Measurements from ENCODE around the gene ACSF3. TPM values are rescaled to one million over a fixed set of nuclear protein-coding genes. Genes with fewer than 3 reads are reported as not detected.

ACSF3 gene
- total RNA-seq, 4 donors from 2014 or later, result 26.1 to 55.1 (median 32.5) TPM

GRCh38 chr16:89047331-89048089, 46.1 kb upstream of the ACSF3 start:
- H3K4me3 ChIP-seq, result no peak overlapping the region
- no peaks in the 10 kb centered on the region for H3K9me3 ChIP-seq
- WGBS, result 65% methylated on average over 20 of the region's 27 CpGs
- H3K36me3 ChIP-seq, result no peaks in the 10 kb centered on the region
- no peak overlapping the region for H3K27ac ChIP-seq
- H3K27me3 ChIP-seq, result peaks cover 97% of the 10 kb centered on the region
- TF ChIP-seq CTCF (IDR thresholded peaks at IDR 0.05), result no peak
- TF ChIP-seq POLR2AphosphoS5 (IDR thresholded peaks at IDR 0.05), result no peak
- TF ChIP-seq POLR2A (IDR thresholded peaks at IDR 0.05), result no peak
- TF ChIP-seq EP300 (IDR thresholded peaks at IDR 0.05), result no peak
- peaks cover 18% of the 10 kb centered on the region for H3K4me1 ChIP-seq
- no peak for DNase-seq (ENCODE audit: low spot score in 2 of 2)

- Histone ChIP-seq H3K4me3 (no peak overlapping the region), H3K9me3 (no peaks in the 10 kb centered on the region), H3K27ac (no peak overlapping the region), H3K36me3 (no peaks in the 10 kb centered on the region), H3K27me3 (peaks cover 94% of the 10 kb centered on the region), H3K4me1 (peaks cover 24% of the 10 kb centered on the region)
- TF ChIP-seq EP300 (IDR thresholded peaks at IDR 0.05) (no peak), POLR2A (IDR thresholded peaks at IDR 0.05) (no peak)
- WGBS, result 23% methylated on average over 14 of the region's 38 CpGs
- DNase-seq (ENCODE audit: low spot score in 2 of 2), result no peak
These were observed 45.4 kb upstream of the ACSF3 start for GRCh38 chr16:89048090-89048725.

GRCh38 chr16:89048871-89049422, 44.7 kb upstream of the ACSF3 start:
- 76% methylated on average over 13 of the region's 24 CpGs for WGBS

GRCh38 chr16:89049484-89050118, 44.1 kb upstream of the ACSF3 start:
- Histone ChIP-seq H3K27me3 (peaks cover 92% of the 10 kb centered on the region), H3K4me1 (peaks cover 27% of the 10 kb centered on the region), H3K4me3 (no peak overlapping the region), H3K9me3 (no peaks in the 10 kb centered on the region), H3K27ac (no peak overlapping the region), H3K36me3 (no peaks in the 10 kb centered on the region)
- WGBS, result 39% methylated on average over 5 of the region's 22 CpGs
- no peak for TF ChIP-seq EP300 (IDR thresholded peaks at IDR 0.05)
- no peak for TF ChIP-seq POLR2AphosphoS5 (IDR thresholded peaks at IDR 0.05)
- no peak for TF ChIP-seq POLR2A (IDR thresholded peaks at IDR 0.05)
- no peak for TF ChIP-seq CTCF (IDR thresholded peaks at IDR 0.05)
- DNase-seq (ENCODE audit: low spot score in 2 of 2), result no peak

More at GRCh38 chr16:89048871-89049422, 44.7 kb upstream of the ACSF3 start:
- no peaks in the 10 kb centered on the region for H3K36me3 ChIP-seq
- H3K4me1 ChIP-seq, result peaks cover 27% of the 10 kb centered on the region
- peaks cover 93% of the 10 kb centered on the region for H3K27me3 ChIP-seq
- no peak for DNase-seq (ENCODE audit: low spot score in 2 of 2)
- TF ChIP-seq POLR2AphosphoS5 (IDR thresholded peaks at IDR 0.05) (no peak), POLR2A (IDR thresholded peaks at IDR 0.05) (no peak), EP300 (IDR thresholded peaks at IDR 0.05) (no peak), CTCF (IDR thresholded peaks at IDR 0.05) (no peak)
- no peaks in the 10 kb centered on the region for H3K9me3 ChIP-seq
- no peak overlapping the region for H3K27ac ChIP-seq
- no peak overlapping the region for H3K4me3 ChIP-seq

- TF ChIP-seq EP300 (IDR thresholded peaks at IDR 0.05) (no peak), POLR2AphosphoS5 (IDR thresholded peaks at IDR 0.05) (no peak), POLR2A (IDR thresholded peaks at IDR 0.05) (no peak), CTCF (IDR thresholded peaks at IDR 0.05) (no peak)
- 100% methylated on average over 3 of the region's 21 CpGs for WGBS
- Histone ChIP-seq H3K9me3 (no peaks in the 10 kb centered on the region), H3K4me3 (no peak overlapping the region), H3K4me1 (peaks cover 27% of the 10 kb centered on the region), H3K36me3 (no peaks in the 10 kb centered on the region), H3K27me3 (peaks cover 92% of the 10 kb centered on the region), H3K27ac (no peak overlapping the region)
- DNase-seq (ENCODE audit: low spot score in 2 of 2), result no peak
These were observed 43.4 kb upstream of the ACSF3 start for GRCh38 chr16:89050119-89050867.
